Astrocyte (in vitro differentiated cells and primary cell): ENCODE results near the gene PRKCD. TPM values are rescaled to one million over a fixed set of nuclear protein-coding genes. Genes with fewer than 3 reads are reported as not detected.

Experiments
- DNase-seq: peaks from one replicate; pipeline ENCODE4 v3.0.0-alpha.2; 2010; ENCODE audit warnings: low read depth
- FAIRE-seq: peaks from 2 replicates; lab custom pipeline; 2011; peaks lifted over from hg19 to GRCh38; lab: Jason Lieb, UNC
- H2AFZ ChIP-seq: 2 replicates; pipeline ENCODE4 v1.6.0; 2012; ENCODE audit warnings: low read depth, low read length, inconsistent platforms
- H3K27ac ChIP-seq: 2 replicates; pipeline ENCODE4 v1.5.1; 2011; ENCODE audit warnings: low read depth, low read length, inconsistent platforms
- H3K27me3 ChIP-seq: 2 replicates; pipeline ENCODE4 v1.6.0; 2011; ENCODE audit warnings: low read length, inconsistent platforms; ENCODE audit not compliant: insufficient read depth
- H3K36me3 ChIP-seq: 2 replicates; pipeline ENCODE4 v1.5.1; 2011; ENCODE audit warnings: low read length, inconsistent platforms; ENCODE audit not compliant: insufficient read depth
- H3K4me1 ChIP-seq: 2 replicates; pipeline ENCODE4 v1.5.1; 2011; ENCODE audit warnings: low read length, inconsistent platforms; ENCODE audit not compliant: insufficient read depth
- H3K4me2 ChIP-seq: 2 replicates; pipeline ENCODE4 v1.6.0; 2012; ENCODE audit warnings: low read length, inconsistent platforms
- H3K4me3 ChIP-seq: 2 replicates; pipeline ENCODE4 v1.5.1; 2011; ENCODE audit warnings: low read depth, mild to moderate bottlenecking, low read length, inconsistent platforms; ENCODE audit not compliant: insufficient read depth
- H3K79me2 ChIP-seq: 2 replicates; pipeline ENCODE4 v1.6.0; 2012; ENCODE audit warnings: mild to moderate bottlenecking, low read length, inconsistent platforms; ENCODE audit not compliant: insufficient read depth
- H3K9ac ChIP-seq: 2 replicates; pipeline ENCODE4 v1.6.0; 2012; ENCODE audit warnings: mild to moderate bottlenecking, low read length, inconsistent platforms
- H3K9me3 ChIP-seq: 2 replicates; pipeline ENCODE4 v1.5.1; 2012; ENCODE audit warnings: low read depth, mild to moderate bottlenecking, low read length, inconsistent platforms; ENCODE audit not compliant: insufficient read depth
- H4K20me1 ChIP-seq: 2 replicates; pipeline ENCODE4 v1.6.0; 2012; ENCODE audit warnings: low read length, inconsistent platforms; ENCODE audit not compliant: insufficient read depth
- H3K27ac Mint-ChIP-seq: one replicate; pipeline ENCODE4 v1.8.0; 2021; ENCODE audit warnings: mild to moderate bottlenecking, mixed read lengths; ENCODE audit not compliant: unreplicated experiment
- H3K27me3 Mint-ChIP-seq: one replicate; pipeline ENCODE4 v1.8.0; 2021; ENCODE audit warnings: low read depth, mixed read lengths; ENCODE audit not compliant: unreplicated experiment
- H3K36me3 Mint-ChIP-seq: one replicate; pipeline ENCODE4 v1.8.0; 2021; ENCODE audit warnings: low read depth, mixed read lengths; ENCODE audit not compliant: unreplicated experiment
- H3K4me1 Mint-ChIP-seq: one replicate; pipeline ENCODE4 v1.8.0; 2021; ENCODE audit warnings: low read depth, mixed read lengths; ENCODE audit not compliant: unreplicated experiment
- H3K4me3 Mint-ChIP-seq: one replicate; pipeline ENCODE4 v1.8.0; 2021; ENCODE audit warnings: mild to moderate bottlenecking, moderate library complexity, mixed read lengths; ENCODE audit not compliant: unreplicated experiment
- H3K9me3 Mint-ChIP-seq: one replicate; pipeline ENCODE4 v1.8.0; 2021; ENCODE audit warnings: mild to moderate bottlenecking, mixed read lengths; ENCODE audit not compliant: unreplicated experiment
- EZH2 ChIP-seq: IDR thresholded peaks from 2 replicates; pipeline ENCODE4 v1.6.1; 2012; ENCODE audit warnings: mild to moderate bottlenecking, low read length, inconsistent platforms; ENCODE audit not compliant: insufficient read depth
- total RNA-seq: library from RNA; stranded (reverse); gene quantifications from 2 replicates; pipeline ENCODE4 v1.2.1, GENCODE V29; 2021
- TF ChIP-seq, protein P1 (sequence below): IDR thresholded peaks from 2 replicates; pipeline ENCODE4 v1.5.1; 2011; ENCODE audit warnings: low read depth, mild to moderate bottlenecking, inconsistent platforms, low read length, moderate library complexity; ENCODE audit not compliant: insufficient read depth

Gene PRKCD
- total RNA-seq, 1 donor from 2014 or later: 25.4 TPM

- H3K36me3 ChIP-seq: peaks cover 42% of the 10 kb centered on the region
- H3K36me3 Mint-ChIP-seq: peaks cover 11% of the 10 kb centered on the region
- no peaks in the 10 kb centered on the region for H3K27me3 Mint-ChIP-seq
- no peak for FAIRE-seq
- H3K4me2 ChIP-seq: no peak overlapping the region
- no peak overlapping the region for H2AFZ ChIP-seq
- DNase-seq: no peak
- H3K9me3 ChIP-seq: no peaks in the 10 kb centered on the region
- no peak overlapping the region for H3K4me3 Mint-ChIP-seq
- H3K79me2 ChIP-seq: peaks cover 59% of the 10 kb centered on the region
- no peaks in the 10 kb centered on the region for H3K27me3 ChIP-seq
- no peak overlapping the region for H3K9ac ChIP-seq
- H4K20me1 ChIP-seq: peaks cover 42% of the 10 kb centered on the region
- peaks cover 31% of the 10 kb centered on the region for H3K4me1 Mint-ChIP-seq
- TF ChIP-seq EZH2: no peak
- TF ChIP-seq, protein P1, sequence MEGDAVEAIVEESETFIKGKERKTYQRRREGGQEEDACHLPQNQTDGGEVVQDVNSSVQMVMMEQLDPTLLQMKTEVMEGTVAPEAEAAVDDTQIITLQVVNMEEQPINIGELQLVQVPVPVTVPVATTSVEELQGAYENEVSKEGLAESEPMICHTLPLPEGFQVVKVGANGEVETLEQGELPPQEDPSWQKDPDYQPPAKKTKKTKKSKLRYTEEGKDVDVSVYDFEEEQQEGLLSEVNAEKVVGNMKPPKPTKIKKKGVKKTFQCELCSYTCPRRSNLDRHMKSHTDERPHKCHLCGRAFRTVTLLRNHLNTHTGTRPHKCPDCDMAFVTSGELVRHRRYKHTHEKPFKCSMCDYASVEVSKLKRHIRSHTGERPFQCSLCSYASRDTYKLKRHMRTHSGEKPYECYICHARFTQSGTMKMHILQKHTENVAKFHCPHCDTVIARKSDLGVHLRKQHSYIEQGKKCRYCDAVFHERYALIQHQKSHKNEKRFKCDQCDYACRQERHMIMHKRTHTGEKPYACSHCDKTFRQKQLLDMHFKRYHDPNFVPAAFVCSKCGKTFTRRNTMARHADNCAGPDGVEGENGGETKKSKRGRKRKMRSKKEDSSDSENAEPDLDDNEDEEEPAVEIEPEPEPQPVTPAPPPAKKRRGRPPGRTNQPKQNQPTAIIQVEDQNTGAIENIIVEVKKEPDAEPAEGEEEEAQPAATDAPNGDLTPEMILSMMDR: no peak
- no peak overlapping the region for H3K4me3 ChIP-seq
- H3K9me3 Mint-ChIP-seq: no peaks in the 10 kb centered on the region
- H3K27ac ChIP-seq: no peak overlapping the region
- H3K27ac Mint-ChIP-seq: no peak overlapping the region
- H3K4me1 ChIP-seq: peaks cover 43% of the 10 kb centered on the region
Measured at GRCh38 chr3:53234130-53234840, 73.3 kb downstream of the PRKCD start.

DNA sequence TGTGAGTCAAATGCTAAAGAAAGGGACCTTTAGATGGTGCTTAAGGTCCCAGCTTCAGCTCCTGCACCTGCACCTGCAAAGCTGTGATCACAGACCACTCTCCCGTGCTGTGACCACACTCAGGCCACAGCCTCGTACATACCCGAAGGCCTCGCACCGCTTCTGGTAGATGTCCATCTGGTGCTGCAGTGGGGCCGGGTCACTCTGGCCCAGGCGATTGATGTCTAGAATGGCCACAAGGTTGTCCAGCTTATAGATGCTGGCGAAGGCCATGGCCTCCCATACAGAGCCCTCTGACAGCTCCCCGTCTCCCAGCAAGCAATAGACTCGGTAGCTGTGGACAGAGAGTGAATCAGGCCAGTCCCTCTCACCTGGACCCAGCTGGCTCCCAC is 73.8 kb downstream of the PRKCD start:
- Mint-ChIP-seq H3K4me1 (peaks cover 31% of the 10 kb centered on the region), H3K36me3 (peaks cover 14% of the 10 kb centered on the region), H3K27ac (no peak overlapping the region), H3K4me3 (no peak overlapping the region), H3K9me3 (no peaks in the 10 kb centered on the region), H3K27me3 (no peaks in the 10 kb centered on the region)
- Histone ChIP-seq H3K9ac (no peak overlapping the region), H3K27ac (no peak overlapping the region), H4K20me1 (peaks cover 41% of the 10 kb centered on the region), H3K36me3 (peaks cover 42% of the 10 kb centered on the region), H3K79me2 (peaks cover 63% of the 10 kb centered on the region), H3K27me3 (no peaks in the 10 kb centered on the region), H3K9me3 (no peaks in the 10 kb centered on the region), H3K4me2 (no peak overlapping the region), H3K4me3 (no peak overlapping the region), H2AFZ (no peak overlapping the region), H3K4me1 (peaks cover 46% of the 10 kb centered on the region)
- DNase-seq (no peak), FAIRE-seq (no peak)
- TF ChIP-seq, protein P1: no peak
- no peak for TF ChIP-seq EZH2

DNA sequence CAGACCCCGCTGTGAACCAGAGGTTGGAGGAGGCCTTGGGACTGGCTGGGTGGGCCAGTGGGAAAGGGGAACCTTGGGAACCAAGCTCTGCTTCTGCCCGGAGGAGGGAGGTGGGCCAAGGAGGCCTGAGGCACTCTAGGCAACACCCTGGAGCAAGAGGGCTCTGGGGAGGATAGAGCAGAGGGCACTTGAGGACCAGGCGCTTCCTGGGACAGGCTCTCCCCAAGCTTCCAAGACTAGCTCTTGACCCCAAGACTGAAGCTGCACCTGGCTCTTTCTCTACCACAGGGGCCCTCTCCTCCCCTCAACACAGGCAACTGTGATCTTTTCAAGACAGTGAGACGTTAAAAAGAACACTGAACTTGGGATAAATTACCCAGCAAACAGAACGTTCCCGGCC is 74.5 kb downstream of the PRKCD start:
- H3K36me3 ChIP-seq: peaks cover 41% of the 10 kb centered on the region
- H2AFZ ChIP-seq: no peak overlapping the region
- FAIRE-seq: no peak

More for the DNA sequence above, 74.5 kb downstream of the PRKCD start:
- Histone ChIP-seq H3K79me2 (peaks cover 71% of the 10 kb centered on the region), H3K4me1 (peaks cover 46% of the 10 kb centered on the region), H3K4me2 (no peak overlapping the region), H3K27ac (peak overlapping the region; percentile 93), H3K4me3 (no peak overlapping the region), H4K20me1 (peaks cover 39% of the 10 kb centered on the region), H3K9ac (peak overlapping the region; percentile 71), H3K9me3 (no peaks in the 10 kb centered on the region), H3K27me3 (no peaks in the 10 kb centered on the region)
- no peak for TF ChIP-seq EZH2
- TF ChIP-seq, protein P1: no peak
- Mint-ChIP-seq H3K36me3 (peaks cover 15% of the 10 kb centered on the region), H3K4me1 (peaks cover 31% of the 10 kb centered on the region), H3K4me3 (no peak overlapping the region), H3K27me3 (no peaks in the 10 kb centered on the region), H3K27ac (peak overlapping the region; percentile 62), H3K9me3 (no peaks in the 10 kb centered on the region)
- no peak for DNase-seq
